GM19025 (cell line): Measurements from ENCODE around the gene PPA2.
A peak's percentile ranks its signal among the peaks of the same experiment; 100 is the strongest.
"Not testable (repeated sequence)": the region's sequence is repeated elsewhere in the genome, so short reads cannot be mapped to it uniquely, and the experiment has no call there.

ENCODE experiments used
- ATAC-seq: cut with Tn5 transposase; IDR thresholded peaks from one replicate; pipeline ENCODE4 v1.9.1; 2021; ENCODE audit warnings: mild to moderate bottlenecking, low read depth, moderate library complexity; ENCODE audit not compliant: unreplicated experiment

The PPA2 gene

DNA sequence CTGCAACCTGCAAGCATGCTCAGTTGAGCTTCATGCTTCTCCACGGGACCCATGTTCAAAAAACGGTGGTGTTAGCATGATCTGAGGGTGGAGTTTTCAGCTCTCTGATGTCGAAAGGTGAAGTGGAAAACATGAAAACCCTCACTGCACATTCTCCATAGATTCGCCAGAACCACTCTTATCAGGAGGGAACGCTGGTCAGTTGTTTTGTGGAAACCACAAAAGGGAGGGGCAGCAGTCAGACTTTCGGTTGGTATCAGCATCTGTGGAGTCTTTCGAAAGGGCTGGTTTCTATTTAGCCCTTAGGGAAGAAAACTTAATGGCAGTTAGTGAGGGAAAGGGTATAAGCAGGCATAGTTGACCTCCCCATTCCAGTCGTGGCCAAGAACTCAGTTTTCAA is 12.6 kb downstream of the PPA2 start:
- no peak for ATAC-seq

DNA sequence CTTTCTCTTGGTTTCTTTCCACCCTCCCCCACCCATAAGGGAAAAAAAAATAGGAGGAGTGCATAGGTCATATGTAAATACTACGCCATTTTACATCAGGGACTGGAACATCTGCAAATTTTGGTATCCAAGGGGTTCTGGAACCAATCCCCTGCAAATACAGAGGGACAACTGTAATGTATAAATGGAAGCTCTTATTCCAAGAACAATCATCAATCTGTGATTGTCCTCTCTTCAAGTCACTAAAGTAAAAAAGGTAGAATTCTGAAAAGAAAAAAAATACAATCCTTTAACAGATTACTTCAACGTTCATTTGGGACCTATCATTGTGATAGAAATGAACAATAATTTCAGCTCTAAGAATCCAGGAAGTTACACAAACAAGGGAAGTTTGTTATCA is 13.6 kb downstream of the PPA2 start:
- ATAC-seq, result no peak

DNA sequence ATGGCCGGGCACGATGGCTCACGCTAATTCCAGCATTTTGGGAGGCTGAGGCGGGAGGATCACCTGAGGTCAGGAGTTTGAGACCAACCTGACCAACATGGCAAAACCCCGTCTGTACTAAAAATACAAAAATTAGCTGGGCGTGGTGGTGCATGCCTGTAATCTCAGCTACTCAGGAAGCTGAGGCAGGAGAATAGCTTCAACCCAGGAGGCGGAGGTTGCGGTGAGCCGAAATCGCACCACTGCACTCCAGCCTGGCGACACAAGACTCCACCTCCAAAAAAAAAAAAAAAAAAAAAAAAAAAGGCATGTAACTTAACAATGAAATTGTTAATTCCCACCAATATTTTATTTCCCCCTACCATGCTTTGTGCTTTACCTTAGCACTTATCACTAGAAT is 15.3 kb downstream of the PPA2 start:
- not testable (repeated sequence) for ATAC-seq

DNA sequence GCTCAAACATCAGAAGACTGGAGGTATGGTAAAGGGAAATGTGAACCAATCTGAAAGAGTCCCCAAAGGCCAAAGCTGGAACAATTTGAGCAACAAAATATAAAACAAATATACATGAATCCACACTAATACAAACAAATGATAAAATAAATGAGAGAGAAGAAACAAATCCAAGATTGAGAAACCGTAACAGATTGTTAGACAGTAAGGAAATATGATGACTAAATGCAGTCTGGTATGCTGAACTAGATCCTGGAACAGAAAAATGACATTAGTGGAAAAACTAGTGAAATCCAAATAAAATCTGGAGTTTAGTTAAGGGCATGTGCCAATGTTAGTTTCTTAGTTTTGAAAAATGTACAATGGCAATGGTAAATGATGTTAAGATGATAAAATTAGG is 15.9 kb downstream of the PPA2 start:
- no peak for ATAC-seq

DNA sequence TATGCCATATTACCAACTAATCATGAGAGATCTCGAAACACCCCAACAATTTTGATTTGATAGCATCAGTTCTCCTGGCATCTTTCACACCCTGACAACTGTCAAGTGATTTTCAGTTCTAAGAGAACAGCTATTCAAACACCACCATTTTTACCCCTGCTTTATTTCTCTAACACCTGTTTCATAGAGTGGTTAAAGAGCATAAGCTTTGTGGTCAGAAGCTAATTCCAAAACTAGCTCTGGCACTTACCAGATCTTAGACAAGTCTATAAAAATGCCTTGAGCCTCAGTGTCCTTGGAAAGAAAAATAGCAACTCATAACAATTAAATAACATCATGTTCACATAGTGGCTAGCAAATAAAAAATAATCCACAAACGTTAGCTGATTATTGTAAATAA is 17.9 kb downstream of the PPA2 start:
- no peak for ATAC-seq

DNA sequence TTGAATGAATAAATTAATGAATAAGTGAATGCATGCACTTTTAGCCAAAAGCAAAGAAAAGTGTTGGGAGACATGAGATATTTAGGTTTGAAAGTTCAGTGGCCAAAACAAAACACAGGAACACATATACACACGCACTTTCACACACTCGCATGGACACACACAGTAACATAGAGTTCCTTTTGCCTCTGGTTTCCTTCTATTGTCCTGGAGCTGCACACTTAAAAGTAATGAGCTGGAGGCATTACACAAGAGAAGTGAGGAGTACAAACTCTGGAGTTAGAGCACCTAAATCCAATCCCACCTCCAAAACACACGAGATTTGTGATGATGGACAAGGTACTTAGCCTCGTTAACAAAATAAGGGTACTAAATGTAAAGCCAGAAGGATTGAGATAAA is 18.7 kb downstream of the PPA2 start:
- ATAC-seq, result no peak

DNA sequence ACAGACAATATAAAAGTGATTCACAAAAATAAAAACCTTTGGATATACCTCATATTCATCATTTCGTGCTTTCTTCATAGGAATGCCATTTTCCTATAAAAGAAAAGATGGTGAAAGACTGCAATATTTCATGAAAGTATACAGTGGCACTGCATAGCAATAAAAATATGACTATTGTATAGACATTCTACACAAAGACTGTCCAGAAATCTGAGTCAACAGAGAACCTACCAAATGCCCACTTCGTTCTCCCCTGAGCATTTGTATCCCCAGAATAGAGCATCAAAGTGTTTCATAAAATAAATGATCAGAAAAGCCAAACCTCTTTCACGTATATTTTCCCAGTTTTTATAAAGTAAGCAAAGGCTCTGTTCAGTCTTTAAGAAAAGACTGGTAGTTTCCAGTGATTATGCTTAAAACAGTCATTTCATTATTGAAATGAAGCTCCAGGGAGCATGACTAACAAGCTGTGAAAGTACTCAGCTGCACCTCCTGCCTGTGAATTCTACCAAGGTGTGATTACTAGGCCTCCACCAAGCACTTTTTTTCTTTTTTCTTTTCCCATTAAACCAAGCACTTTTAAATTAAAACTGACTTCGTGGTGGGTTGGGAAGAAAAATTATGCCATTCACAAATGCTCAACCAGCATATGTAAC is 20.2 kb downstream of the PPA2 start:
- ATAC-seq, result peak; percentile 87

DNA sequence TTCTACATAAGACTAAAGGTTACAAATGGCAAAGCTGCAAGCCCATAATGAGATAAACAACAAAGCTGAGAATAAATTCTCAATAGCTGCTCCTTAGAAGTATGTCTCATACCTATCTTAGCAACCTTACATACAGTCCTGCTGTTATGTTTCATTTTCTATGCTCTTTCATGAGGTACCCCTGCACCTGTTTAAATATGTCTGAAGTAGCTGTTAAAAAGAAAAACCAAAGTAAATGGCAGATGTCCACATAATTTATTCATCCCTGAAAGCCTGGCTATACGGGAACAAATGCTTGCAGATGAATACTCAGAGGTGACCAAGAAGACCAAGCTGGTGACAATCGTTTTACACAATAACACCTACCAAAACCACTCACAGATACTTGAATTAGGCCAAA is 22.5 kb downstream of the PPA2 start:
- ATAC-seq, result no peak

DNA sequence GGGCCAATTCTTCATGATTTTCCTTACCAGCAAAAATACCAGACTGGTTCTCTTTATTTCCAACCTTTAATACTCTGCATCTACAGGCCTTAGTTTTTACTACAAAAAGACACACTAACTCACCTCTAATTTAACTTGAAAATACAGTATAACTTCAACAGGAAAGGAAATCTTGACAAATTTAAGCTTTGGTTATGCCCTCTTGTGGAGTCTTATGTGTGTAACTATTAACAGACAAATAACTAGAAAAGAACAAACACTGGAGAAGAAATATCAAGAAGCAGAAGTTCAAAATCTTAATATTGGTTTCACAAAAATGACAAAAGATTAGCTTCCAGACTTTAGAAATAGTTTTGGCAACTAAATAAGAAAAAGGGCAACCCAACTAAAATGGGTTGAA is 33.0 kb downstream of the PPA2 start:
- no peak for ATAC-seq

DNA sequence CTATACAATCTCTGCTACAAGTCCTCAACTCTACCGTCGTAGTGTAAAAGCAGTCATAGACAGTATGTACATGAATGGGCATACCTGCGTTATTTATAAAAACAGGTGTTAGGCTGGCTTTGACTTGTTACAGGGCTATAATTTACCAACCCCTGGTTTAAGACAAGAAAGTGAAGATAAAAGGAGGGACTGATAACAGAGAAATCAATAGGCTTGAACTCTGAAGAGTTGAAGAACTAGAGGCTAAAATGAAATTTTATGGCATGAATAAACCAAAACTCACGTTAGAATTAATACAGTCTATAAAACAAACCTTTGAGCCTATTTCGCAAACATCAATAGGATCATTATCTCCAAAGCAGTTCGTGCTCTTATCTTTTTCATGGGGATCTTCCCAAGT is 36.2 kb downstream of the PPA2 start:
- no peak for ATAC-seq

DNA sequence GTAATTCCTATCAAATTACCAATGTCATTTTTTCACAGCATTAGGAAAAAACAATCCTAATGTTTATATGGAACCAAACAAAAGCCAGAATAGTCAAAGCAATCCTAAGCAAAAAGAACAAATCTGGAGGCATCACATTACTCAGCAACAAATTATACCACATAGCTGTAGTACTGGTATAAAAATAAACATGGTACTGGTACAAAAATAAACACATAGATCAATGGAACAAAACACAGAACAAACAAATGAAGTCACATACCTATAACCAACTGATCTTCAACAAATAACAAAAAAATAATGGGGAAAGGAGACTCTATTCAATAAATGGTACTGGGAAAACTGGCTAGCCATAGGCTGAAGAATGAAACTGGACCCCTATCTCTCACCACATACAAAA is 37.4 kb downstream of the PPA2 start:
- no peak for ATAC-seq

DNA sequence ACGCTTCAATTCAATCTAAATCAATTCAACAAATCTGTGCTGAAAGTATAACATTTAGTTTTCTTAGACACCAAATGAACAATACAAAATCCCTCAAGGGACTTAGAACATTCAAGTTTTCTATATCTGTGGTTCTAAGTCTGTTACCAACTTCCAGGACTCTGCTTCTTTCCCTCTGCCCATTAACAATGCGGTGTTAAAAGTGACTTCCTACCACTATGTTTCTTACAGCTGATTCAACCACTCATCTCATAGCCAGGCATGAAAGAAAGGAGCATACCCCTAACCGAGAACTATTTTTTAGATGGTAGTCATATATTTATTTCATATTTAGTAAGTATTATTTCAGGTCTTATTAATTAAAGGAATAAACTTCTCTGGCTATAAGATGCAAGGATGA is 38.9 kb downstream of the PPA2 start:
- ATAC-seq, result no peak

DNA sequence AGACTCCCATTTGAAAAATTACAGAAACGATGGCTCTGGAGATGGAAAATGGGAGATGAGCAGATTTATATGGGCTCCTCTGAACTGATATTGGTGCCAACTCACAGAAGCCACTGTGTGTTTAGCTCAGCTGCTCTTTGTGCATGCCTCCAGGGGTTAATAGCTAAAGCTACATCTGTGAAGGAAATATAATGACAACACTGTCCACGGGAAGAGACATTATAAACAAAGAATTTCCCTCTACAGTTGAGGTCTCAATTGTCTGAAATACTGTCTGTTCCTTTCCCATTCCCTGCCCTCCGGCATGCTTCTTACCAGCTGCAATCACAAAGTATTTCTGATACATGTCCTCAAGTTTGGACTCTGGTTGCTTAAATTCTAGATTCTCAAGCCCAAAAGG is 40.4 kb downstream of the PPA2 start:
- ATAC-seq, result no peak

DNA sequence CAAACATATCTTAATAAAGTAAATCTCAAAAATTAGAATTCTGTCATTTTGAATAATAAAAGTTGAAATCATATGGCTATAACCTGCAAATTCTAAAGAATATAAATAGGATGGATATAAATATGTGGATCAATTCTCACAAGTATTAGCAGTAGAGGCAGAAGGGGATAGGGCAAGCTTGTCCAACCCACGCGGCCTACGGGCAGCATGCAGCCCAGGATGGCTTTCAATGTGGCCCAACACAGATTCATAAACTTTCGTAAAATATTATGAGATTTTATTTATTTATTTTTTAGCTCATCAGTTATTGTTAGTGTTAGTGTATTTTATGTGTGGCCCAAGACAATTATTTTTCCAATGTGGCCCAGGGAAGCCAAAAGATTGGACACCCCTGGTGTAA is 41.4 kb downstream of the PPA2 start:
- ATAC-seq, result no peak

DNA sequence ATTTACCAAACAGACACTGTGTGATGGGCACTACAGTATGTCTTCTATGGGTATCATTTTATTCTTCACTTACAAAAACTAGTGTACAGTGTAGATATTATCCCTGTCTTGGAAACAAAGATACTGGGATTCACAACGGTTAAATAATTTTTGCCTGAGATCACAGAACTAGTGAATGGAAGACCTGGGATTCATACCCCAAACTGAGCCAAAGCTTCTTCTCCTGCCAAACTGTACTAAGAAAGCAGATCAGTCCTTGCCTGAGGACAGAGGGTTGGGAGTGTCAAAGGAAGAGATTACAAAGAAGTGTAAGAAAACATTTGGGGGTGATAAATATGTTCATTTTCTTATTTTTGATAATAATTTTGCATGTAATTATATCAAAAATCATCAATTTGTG is 43.1 kb downstream of the PPA2 start:
- no peak for ATAC-seq

DNA sequence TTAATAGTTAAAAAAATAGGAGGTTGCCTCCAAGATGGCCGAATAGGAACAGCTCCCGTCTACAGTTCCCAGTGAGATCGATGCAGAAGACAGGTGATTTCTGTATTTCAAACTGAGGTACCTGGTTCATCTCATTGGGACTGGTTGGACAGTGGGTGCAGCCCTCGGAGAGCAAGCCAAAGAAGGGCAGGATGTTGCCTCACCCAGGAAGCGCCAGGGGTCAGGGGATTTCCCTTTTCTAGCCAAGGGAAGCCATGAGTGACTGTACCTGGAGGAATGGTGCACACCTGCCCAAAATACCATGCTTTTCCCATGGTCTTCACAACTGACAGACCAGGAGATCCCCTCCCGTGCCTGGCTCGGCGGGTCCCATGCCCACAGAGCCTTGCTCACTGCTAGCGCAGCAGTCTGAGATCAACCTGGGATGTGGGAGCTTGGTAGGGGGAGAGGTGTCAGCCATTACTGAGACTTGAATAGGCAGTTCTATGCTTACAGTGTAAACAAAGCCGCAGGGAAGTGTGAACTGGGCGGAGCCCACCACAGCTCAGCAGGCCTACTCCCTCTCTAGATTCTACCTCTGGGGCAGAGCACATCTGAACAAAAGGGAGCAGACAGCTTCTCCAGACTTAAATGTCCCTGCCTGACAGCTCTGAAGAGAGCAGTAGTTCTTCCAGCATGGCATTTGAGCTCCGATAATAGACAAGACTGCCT is 47.5 kb downstream of the PPA2 start:
- ATAC-seq, result no peak

DNA sequence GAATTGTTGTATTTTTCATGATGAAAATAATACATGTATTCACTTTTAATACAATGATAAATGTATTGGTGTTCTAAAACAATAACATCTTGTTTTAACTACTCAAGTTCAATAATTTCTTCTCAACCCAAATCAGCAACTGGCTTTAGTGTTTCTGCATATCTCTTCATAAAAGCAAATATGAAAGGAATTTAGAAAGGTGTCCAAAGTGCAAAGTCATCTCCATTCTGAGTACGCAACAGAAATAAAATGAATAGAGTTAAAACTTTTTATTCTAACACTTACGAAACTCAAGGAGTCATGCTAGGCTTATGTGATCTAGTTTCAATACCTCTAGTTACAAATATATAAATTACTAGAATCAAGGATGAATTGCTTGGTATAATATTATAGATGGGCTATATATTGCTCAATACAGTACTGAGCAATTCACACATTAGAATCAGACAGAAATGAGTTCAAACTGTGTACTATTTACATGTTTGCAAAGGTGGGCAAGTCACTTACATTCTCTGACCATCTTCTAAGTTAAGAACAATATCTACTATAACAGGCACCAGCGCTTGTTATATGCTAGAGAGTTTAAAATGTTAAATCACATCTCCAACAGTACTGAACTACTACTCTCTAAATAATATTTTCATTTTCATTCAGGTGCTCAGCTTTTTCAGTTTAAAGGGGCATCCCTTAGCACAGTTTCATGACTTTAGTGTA is 51.5 kb downstream of the PPA2 start:
- ATAC-seq, result no peak

DNA sequence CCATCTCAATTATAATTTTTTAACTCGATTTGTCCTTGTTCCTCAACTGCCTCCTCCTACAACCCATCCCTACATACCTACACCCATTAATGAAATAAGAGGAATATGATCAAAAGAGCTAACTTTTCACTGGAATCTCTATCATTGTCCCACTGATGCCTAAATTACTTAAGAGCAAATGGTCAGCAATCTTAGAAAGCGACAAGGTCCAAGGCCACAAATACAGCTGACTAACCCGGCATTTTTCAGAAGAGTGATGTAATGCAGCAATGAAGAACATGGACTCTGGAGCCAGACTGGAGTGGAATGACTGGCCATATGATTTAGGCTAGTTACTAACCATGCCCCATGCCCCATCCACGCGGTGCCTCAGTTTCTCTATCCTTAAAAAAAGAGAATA is 56.2 kb downstream of the PPA2 start:
- no peak for ATAC-seq

DNA sequence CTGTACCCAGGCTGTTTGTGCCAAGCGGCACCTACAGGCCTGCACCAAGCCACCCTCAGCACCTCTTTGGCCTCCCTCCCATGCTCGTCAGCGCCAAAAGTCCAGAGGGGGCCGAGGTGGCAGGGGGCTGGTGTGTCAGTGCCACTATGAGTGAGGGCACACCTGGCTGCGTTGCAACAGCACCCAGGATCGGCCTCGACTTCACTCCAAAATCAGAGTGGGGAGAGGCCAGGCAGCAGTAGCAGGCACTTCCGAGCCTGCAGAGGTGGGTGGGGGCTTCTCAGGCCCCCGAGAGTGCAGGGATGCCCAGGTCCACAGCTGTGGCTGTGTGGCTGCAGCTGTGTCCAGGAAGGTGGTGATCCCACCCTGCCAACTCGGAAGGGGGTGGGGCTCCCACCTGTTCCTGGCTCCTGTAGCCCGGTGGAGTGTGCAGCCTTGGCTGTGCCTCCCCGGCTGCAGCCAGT is 58.5 kb downstream of the PPA2 start:
- no peak for ATAC-seq

DNA sequence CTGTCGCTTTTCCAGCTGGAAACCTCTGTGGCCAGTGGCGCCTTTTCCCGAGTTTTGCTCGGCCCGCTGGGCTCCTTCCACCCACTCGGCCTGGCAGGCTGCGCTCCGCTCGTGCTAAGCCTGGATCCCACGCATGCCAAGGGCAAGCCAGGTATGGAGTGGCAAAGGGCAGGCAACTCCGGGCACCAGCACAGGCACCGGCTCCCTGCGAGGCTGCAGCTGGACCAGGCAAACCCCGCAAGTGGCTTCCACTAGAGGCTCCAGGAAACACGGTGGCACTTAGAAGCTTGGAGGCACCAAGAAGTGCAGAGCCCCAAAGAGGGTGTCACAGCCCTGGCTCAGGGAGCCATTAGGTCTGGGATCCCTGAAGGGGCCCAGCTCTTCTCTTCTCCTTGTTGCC is 59.5 kb downstream of the PPA2 start:
- ATAC-seq, result no peak

DNA sequence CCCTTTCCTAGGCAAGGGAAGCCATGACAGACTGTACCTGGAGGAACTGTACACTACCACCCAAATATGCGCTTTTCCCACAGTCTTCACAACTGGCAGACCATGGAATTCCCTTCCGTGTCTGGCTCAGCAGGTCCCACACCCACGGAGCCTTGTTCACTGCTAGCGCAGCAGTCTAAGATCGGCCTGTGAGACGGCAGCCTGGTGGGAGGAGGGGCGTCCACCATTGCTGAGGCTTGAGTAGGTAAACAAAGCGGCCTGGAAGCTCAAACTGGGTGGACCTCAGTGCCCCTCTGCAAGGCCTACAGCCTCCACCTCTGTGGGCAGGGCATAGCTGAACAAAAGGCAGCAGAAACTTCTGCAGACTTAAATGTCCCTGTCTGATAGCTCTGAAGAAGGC is 64.7 kb downstream of the PPA2 start:
- ATAC-seq, result not testable (repeated sequence)
